Measurements from ENCODE around the gene EEF1B2.
"Not testable (repeated sequence)": the region's sequence is repeated elsewhere in the genome, so short reads cannot be mapped to it uniquely, and the experiment has no call there.

The EEF1B2 gene

GRCh38 chr2:206163251-206163880, 3.7 kb downstream of the EEF1B2 start:
- DNase-seq (ENCODE audit: extremely low read depth in 1 of 2, low read depth in 1 of 2) = no peak

DNA sequence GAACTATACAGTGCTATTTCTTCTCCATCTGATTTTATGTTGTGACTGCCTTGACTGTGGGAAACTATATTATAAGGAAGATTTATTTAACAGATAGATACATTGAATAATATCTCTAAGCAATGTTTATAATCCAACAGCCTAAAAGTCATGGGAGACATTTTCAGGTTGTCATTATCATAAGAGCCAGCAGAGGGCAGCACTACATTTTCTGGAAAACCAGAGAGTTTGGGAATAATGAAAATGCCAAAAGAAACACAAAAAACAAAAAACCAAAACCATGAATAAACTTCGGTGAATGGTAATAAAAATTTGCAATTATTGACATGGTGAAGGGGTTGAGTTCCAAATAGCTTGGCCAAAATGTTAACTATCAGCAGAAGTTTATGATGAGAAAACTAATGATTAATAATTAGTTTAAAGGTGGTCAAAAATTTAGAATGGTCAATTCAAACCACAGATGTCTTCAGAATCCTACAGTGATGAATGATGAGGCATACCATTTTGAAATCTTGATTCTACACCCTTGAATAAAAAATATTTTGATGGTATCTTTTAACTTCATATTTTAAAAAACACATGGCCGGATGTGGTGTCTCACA, 4.7 kb downstream of the EEF1B2 start:
- DNase-seq (ENCODE audit: extremely low read depth in 1 of 2, low read depth in 1 of 2) = no peak

GRCh38 chr2:206168230-206168629, 8.5 kb downstream of the EEF1B2 start:
- DNase-seq (ENCODE audit: extremely low read depth in 1 of 2, low read depth in 1 of 2) = not testable (repeated sequence)

DNA sequence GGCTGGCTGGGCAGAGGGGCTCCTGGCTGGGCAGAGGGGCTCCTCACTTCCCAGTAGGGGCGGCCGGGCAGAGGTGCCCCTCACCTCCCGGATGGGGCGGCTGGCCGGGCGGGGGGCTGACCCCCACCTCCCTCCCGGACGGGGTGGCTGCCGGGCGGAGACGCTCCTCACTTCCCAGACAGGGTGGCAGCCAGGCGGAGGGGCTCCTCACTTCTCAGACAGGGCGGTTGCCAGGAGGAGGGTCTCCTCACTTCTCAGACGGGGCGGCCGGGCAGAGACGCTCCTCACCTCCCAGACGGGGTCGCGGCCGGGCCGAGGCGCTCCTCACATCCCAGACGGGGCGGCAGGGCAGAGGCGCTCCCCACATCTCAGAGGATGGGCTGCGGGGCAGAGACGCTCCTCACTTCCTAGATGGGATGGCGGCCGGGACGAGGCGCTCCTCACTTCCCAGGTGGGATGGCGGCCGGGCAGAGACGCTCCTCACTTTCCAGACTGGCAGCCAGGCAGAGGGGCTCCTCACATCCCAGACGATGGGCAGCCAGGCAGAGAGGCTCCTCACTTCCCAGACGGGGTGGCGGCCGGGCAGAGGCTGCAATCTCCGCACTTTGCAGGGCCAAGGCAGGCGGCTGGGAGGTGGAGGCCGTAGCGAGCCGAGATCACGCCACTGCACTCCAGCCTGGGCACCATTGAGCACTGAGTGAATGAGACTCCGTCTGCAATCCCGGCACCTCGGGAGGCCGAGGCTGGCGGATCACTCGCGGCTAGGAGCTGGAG, 12.1 kb downstream of the EEF1B2 start:
- DNase-seq (ENCODE audit: extremely low read depth in 1 of 2, low read depth in 1 of 2) = not testable (repeated sequence)

- no peak for DNase-seq (ENCODE audit: extremely low read depth in 1 of 2, low read depth in 1 of 2)
Measured at GRCh38 chr2:206173147-206173546, 13.5 kb downstream of the EEF1B2 start.

- no peak for DNase-seq (ENCODE audit: extremely low read depth in 1 of 2, low read depth in 1 of 2)
Measured at GRCh38 chr2:206176121-206176520, 16.4 kb downstream of the EEF1B2 start.

DNA sequence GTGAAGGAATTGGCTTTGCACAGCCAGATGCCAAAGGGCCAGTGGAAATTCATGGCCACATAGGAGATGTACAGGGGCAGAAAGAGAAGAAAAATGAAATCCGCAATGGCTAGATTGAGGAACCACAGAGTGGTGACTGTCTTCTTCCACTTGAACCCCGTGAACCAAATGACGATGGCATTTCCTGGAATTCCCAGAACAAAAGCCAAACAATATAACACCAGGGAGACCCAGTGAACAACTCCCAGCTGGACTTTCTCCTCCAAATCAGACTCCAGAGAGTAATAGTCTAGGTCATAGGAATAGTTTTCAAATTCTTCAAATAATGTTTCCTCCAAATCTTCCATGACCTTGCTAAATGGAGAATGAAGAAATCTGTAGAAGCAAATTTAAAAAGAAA, 17.2 kb downstream of the EEF1B2 start:
- DNase-seq (ENCODE audit: extremely low read depth in 1 of 2, low read depth in 1 of 2) = no peak

GRCh38 chr2:206181526-206181925, 21.8 kb downstream of the EEF1B2 start:
- DNase-seq (ENCODE audit: extremely low read depth in 1 of 2, low read depth in 1 of 2) = not testable (repeated sequence)

DNA sequence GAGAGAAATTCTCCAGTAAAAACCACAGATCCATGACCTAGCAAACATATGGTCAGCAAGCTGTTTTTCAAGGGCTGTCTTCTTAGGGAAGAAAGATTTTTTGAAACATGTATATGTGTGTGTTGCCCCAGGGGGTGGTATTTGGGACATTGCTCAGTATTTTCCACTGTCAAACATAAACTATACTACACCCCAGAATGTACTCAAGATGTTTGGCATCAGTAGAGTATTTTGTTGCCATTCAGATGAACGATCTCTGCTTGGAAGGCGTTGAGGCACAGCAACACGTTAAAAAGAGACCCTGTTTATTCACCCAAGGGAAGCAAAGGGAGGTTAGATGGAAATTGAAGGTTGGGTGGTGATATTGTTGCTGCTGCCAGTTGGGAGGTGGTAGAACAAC, 30.0 kb downstream of the EEF1B2 start:
- DNase-seq (ENCODE audit: extremely low read depth in 1 of 2, low read depth in 1 of 2) = no peak

GRCh38 chr2:206190111-206190510, 30.4 kb downstream of the EEF1B2 start:
- no peak for DNase-seq (ENCODE audit: extremely low read depth in 1 of 2, low read depth in 1 of 2)

DNA sequence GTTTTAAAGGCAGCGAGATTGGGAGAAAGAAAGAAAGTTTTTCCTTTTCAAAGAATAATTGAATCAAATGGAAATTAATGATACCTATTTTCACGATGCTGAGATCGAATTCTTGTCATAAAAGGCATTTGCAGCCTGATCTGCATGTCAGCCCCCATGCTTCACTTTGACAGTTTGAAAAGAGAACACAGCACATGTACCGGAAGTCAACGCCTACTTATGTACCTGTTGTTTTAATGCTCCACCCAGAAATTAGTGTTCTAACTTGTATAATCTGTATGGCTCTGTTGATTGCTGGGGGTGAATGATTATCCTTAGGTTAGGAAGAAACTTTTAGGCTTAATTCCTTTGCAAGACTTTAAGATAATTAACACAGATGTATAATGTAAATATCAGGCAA, 31.0 kb downstream of the EEF1B2 start:
- DNase-seq (ENCODE audit: extremely low read depth in 1 of 2, low read depth in 1 of 2) = no peak

DNA sequence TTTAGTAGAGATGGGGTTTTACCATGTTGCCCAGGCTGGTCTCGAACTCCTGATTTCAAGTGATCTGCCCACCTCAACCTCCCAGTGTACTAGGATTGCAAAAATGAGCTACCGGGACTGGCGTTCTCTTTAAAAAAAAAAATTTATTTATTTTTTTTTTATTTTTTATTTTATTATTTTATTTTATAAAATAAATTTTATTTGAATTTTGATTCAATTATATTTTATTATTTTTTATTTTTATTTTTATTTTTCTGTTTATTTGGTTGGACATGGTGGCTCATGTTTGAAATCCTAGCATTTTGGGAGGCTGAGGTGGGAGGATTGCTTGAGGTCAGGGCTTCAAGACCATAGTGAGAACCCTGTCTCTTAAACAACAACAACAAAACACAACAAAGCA, 32.5 kb downstream of the EEF1B2 start:
- DNase-seq (ENCODE audit: extremely low read depth in 1 of 2, low read depth in 1 of 2) = no peak

DNA sequence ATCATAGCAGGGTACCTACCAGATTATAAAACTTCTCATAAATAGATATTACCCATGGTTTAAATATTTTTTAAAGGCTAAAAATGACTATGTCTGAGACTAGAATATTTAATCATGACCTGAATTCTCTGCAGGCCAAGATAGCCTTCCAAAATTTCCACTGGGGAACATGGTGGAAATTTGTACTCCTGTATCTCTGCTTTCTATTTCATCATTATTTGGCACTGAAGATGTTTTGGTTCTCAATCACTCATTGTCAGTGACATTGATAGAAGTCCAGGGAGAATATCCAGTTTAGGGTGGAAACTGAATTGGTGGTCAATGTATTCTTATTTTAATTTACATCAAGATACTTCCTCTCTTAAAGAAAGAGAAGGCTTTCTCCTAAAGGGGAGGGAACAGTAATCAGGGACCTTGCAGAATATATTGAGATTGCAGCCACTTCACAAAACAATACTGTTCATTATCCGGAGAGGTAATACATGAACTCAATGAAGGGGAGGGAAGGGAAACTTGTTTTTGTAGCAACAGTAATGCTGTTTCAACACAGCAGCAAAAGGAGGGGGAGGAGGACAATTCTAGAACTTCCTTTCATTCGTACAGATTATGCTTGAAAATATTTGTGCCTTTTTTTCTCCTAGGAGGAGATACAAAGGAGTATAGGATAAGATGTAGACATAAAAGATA, 34.1 kb downstream of the EEF1B2 start:
- no peak for DNase-seq (ENCODE audit: extremely low read depth in 1 of 2, low read depth in 1 of 2)

GRCh38 chr2:206198677-206199076, 39.0 kb downstream of the EEF1B2 start:
- no peak for DNase-seq (ENCODE audit: extremely low read depth in 1 of 2, low read depth in 1 of 2)

GRCh38 chr2:206201075-206201848, 41.6 kb downstream of the EEF1B2 start:
- no peak for DNase-seq (ENCODE audit: extremely low read depth in 1 of 2, low read depth in 1 of 2)

DNA sequence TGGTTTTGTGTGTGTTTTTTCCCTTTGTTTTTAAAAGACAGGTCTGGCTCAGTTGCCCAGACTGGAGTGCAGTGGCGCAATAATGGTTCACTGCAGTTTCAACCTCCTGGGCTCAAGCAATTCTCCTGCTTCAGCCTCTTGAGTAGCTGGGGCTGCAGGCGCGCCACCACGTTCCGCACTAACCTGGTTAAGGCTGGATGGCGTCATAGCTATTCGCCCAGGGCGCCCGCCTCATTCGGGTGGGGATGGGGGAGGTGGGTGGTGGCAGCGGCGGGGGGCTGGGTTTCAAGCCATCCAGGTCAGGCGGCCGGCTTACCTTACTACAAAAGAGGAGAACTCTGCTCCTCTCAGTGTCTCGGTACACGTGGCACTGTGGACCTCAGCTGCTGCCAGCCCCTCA, 42.8 kb downstream of the EEF1B2 start:
- DNase-seq (ENCODE audit: extremely low read depth in 1 of 2, low read depth in 1 of 2) = no peak

GRCh38 chr2:206203331-206203730, 43.6 kb downstream of the EEF1B2 start:
- DNase-seq (ENCODE audit: extremely low read depth in 1 of 2, low read depth in 1 of 2) = no peak

GRCh38 chr2:206204710-206205109, 45.0 kb downstream of the EEF1B2 start:
- no peak for DNase-seq (ENCODE audit: extremely low read depth in 1 of 2, low read depth in 1 of 2)

DNA sequence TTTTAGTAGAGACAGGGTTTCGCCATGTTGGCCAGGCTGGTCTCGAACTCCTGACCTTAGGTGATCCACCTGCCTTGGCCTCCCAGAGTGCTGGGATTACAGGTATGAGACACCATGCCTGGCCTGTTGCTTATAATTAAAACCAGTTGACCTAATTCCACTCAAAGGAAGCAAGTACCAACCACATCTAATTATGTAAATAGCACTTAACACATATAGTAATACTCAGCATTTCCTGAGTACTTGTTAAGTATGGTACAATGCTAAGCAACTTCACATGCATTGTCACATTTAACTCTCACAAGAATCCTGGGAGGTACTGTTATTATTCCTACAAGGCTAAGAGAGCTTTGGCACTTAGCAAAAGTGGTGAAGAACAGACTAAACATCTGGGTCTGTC, 47.6 kb downstream of the EEF1B2 start:
- DNase-seq (ENCODE audit: extremely low read depth in 1 of 2, low read depth in 1 of 2) = not testable (repeated sequence)

- DNase-seq (ENCODE audit: extremely low read depth in 1 of 2, low read depth in 1 of 2) = no peak
Measured at GRCh38 chr2:206208900-206209299, 49.2 kb downstream of the EEF1B2 start.

Data from activated CD8-positive, alpha-beta memory T cell treated with anti-CD3 and anti-CD28 coated beads for 1 hour (primary cell).